Measurements from ENCODE around the gene HIRIP3. TPM values are rescaled to one million over a fixed set of nuclear protein-coding genes. Genes with fewer than 3 reads are reported as not detected.

Gene HIRIP3
- total and polyA plus RNA-seq, 2 of the 8 experiments (the other 6 are each of a cell fraction or from before 2014, with no cell fraction given), result 11.9 to 18.5 TPM

- POLR2A ChIA-PET (ENCODE audit: partially characterized antibody), result interaction anchor here (1.0 to 5.5 kb wide), 6 partner anchors 9 to 177 kb away, joined by 3 to 34 read pairs (median 9); partner anchors contain the start of genes ASPHD1, PAGR1, SEZ6L2 and TAOK2
- no peak for DNase-seq (ENCODE audit: low read depth in 1 of 2, low spot score in 2 of 2)
- TF ChIP-seq SP4 (IDR thresholded peaks at IDR 0.05; ENCODE audit: low read length) (no peak), TEAD4 (IDR thresholded peaks at IDR 0.05; ENCODE audit: low read depth, low read length) (no peak), TBP (IDR thresholded peaks at IDR 0.05; ENCODE audit: low read depth, low read length) (no peak), SP2 (IDR thresholded peaks at IDR 0.05; ENCODE audit: low read length) (no peak), SUZ12 (IDR thresholded peaks at IDR 0.05; ENCODE audit: low read length) (no peak), KDM5A (IDR thresholded peaks at IDR 0.05; ENCODE audit: low read length) (no peak), KDM1A (IDR thresholded peaks at IDR 0.05; ENCODE audit: borderline replicate concordance, low read length) (no peak), MAFK (IDR thresholded peaks at IDR 0.05; ENCODE audit: low read depth, low read length) (no peak), RXRA (IDR thresholded peaks at IDR 0.05; ENCODE audit: insufficient read depth, low read depth, low read length) (no peak)
- H2AK5ac ChIP-seq (ENCODE audit: low read depth, low read length), result no peak overlapping the region
- H2AFZ ChIP-seq (ENCODE audit: low read length), result no peak overlapping the region
- no peak overlapping the region for H2BK12ac ChIP-seq (ENCODE audit: low read depth, low read length)
- H3K4me3 ChIP-seq (ENCODE audit: extremely low read depth in 1 of 4, insufficient read depth in 2 of 4, low read depth in 3 of 4, low read length in 4 of 4), result no peak overlapping the region
- no peak overlapping the region for H2BK120ac ChIP-seq (replicated peaks; ENCODE audit: low read depth, low read length)
- H4K5ac ChIP-seq (ENCODE audit: insufficient read length, low read depth, low read length), result no peak overlapping the region
- no peaks in the 10 kb centered on the region for H3K9me3 ChIP-seq (ENCODE audit: insufficient read depth in 2 of 2, low read depth in 1 of 2, low read length in 1 of 2)
- no peak overlapping the region for H2BK15ac ChIP-seq (ENCODE audit: low read length)
- H3K9ac ChIP-seq (replicated peaks in 1 of 4; ENCODE audit: extremely low read depth in 1 of 4, low read depth in 3 of 4, low read length in 3 of 4), result no peak overlapping the region
- H3K36me3 ChIP-seq (ENCODE audit: control insufficient read depth in 2 of 4, insufficient read depth in 4 of 4, low read length in 3 of 4), result peaks cover 0 to 29% (median 6%) of the 10 kb centered on the region in 4 experiments; a peak in 6 of 8 replicates
- CTCF ChIA-PET (ENCODE audit: partially characterized antibody), result interaction anchor here (0.6 to 2.5 kb wide), 3 partner anchors 20 to 146 kb away, joined by 3 to 9 read pairs (median 3); partner anchors contain the start of gene TLCD3B
- H4K20me1 ChIP-seq (replicated peaks in 1 of 2; ENCODE audit: control insufficient read depth in 1 of 2, insufficient read depth in 2 of 2, low read length in 2 of 2), result no peaks in the 10 kb centered on the region
- H3K27me3 ChIP-seq (replicated peaks in 1 of 4; ENCODE audit: control insufficient read depth in 3 of 4, extremely low read depth in 1 of 4, insufficient read depth in 3 of 4, low read length in 3 of 4), result no peaks in the 10 kb centered on the region
- no peak overlapping the region for H3K56ac ChIP-seq (replicated peaks; ENCODE audit: insufficient read length, low read depth, low read length)
- H4K8ac ChIP-seq (ENCODE audit: extremely low read depth, insufficient read depth, low read length), result no peak overlapping the region
- no peak overlapping the region for H3K23ac ChIP-seq (ENCODE audit: insufficient read length)
- no peak for FAIRE-seq
- H3K79me2 ChIP-seq (ENCODE audit: control insufficient read depth in 1 of 2, insufficient read depth in 2 of 2, low read length in 2 of 2), result peaks cover 0 to 7% of the 10 kb centered on the region in 2 experiments; a peak in 1 of 4 replicates
- H2BK20ac ChIP-seq (ENCODE audit: low read length), result no peak overlapping the region
- H3K4me1 ChIP-seq (replicated peaks in 1 of 4; ENCODE audit: control insufficient read depth in 3 of 4, insufficient read depth in 4 of 4, low read length in 3 of 4), result peaks cover 0 to 8% (median 3%) of the 10 kb centered on the region in 4 experiments; a peak in 4 of 7 replicates
- H3K4me2 ChIP-seq (ENCODE audit: insufficient read depth in 1 of 2, low read depth in 2 of 2, low read length in 2 of 2), result no peak overlapping the region
- no peak overlapping the region for H3K18ac ChIP-seq (ENCODE audit: extremely low read depth, low read length)
- H3K14ac ChIP-seq (ENCODE audit: insufficient read length), result no peak overlapping the region
- H3K79me1 ChIP-seq (ENCODE audit: low read depth, low read length), result peaks cover 3% of the 10 kb centered on the region; the same call in 1 of the 2 replicates
- no peak overlapping the region for H3K4ac ChIP-seq (replicated peaks; ENCODE audit: insufficient read length, low read depth, low read length)
- H3K23me2 ChIP-seq (ENCODE audit: low read depth, low read length), result peaks cover 9% of the 10 kb centered on the region; the same call in 1 of the 2 replicates
- 80% methylated on average over 7 of the region's 7 CpGs; no CpG with 5 or more reads in 1 of the 2 experiments for WGBS, 2 experiments (ENCODE audit: extremely low coverage in 1 of 2, insufficient coverage in 1 of 2, insufficient read length in 1 of 2, insufficient replicate concordance in 2 of 2, low coverage in 1 of 2, low lambda C conversion rate in 2 of 2, missing lambda C conversion rate in 1 of 2)
- H4K91ac ChIP-seq (replicated peaks; ENCODE audit: insufficient read length, low read length), result no peak overlapping the region
- no peak overlapping the region for H3K27ac ChIP-seq (ENCODE audit: low read depth, low read length)
- no peak overlapping the region for H2BK5ac ChIP-seq (ENCODE audit: low read depth, low read length)
These were observed 3.0 kb downstream of the HIRIP3 start for GRCh38 chr16:29992344-29992967.
